ENCODE data around the gene OR10W1.

GRCh38 chr11:58292017-58292416 is 24.0 kb upstream of the OR10W1 start:
- TF ChIP-seq EZH2 (IDR thresholded peaks at IDR 0.05; ENCODE audit: low read length, missing control alignments) (no peak), CTCF (conservative IDR thresholded peaks at IDR 0.05 in 1 of 2, IDR thresholded peaks at IDR 0.05 in 1 of 2; ENCODE audit: low read depth in 1 of 2, low read length in 2 of 2) (no peak)
